Measurements from ENCODE around the gene NAB2. TPM values are rescaled to one million over a fixed set of nuclear protein-coding genes. Genes with fewer than 3 reads are reported as not detected.

NAB2 gene
- polyA plus RNA-seq, 1 of the 3 experiments (the other 2 are of a cell fraction), result 23.7 TPM

GRCh38 chr12:57090924-57091637, 2.2 kb downstream of the NAB2 start:
- Histone ChIP-seq H3K27me3 (ENCODE audit: insufficient read depth) (no peaks in the 10 kb centered on the region), H3F3A (replicated peaks; ENCODE audit: insufficient read depth) (peaks cover 21% of the 10 kb centered on the region), H3K4me1 (ENCODE audit: control insufficient read depth in 1 of 2, insufficient read depth in 2 of 2, low read depth in 1 of 2, low read length in 1 of 2) (peaks cover 13 to 20% of the 10 kb centered on the region in 2 experiments; a peak in 2 of 4 replicates), H4K20me1 (ENCODE audit: insufficient read depth) (peaks cover 35% of the 10 kb centered on the region), H2AFZ (ENCODE audit: low read depth) (no peak overlapping the region), H3K4me2 (peak overlapping the region; percentile 89), H3K36me3 (replicated peaks in 1 of 2; ENCODE audit: control insufficient read depth in 1 of 2, insufficient read depth in 2 of 2, low read length in 1 of 2) (peaks cover 28 to 46% of the 10 kb centered on the region in 2 experiments), H3K4me3 (ENCODE audit: low read depth in 2 of 2, low read length in 1 of 2) (peak overlapping the region; percentile 77 to 90; a peak in 3 of 4 replicates), H3K9me2 (no peaks in the 10 kb centered on the region), H3K9ac (peak overlapping the region; percentile 81; the same call in 1 of the 2 replicates), H3K27ac (ENCODE audit: low read depth in 2 of 2, low read length in 1 of 2) (no peak overlapping the region), H3K9me3 (no peaks in the 10 kb centered on the region), H3K79me2 (ENCODE audit: insufficient read depth) (peaks cover 39% of the 10 kb centered on the region)
- no peak for TF ChIP-seq SIN3A (IDR thresholded peaks at IDR 0.05; ENCODE audit: borderline replicate concordance, low read depth, low read length)
- no peak for TF ChIP-seq MEF2A (IDR thresholded peaks at IDR 0.05; ENCODE audit: borderline replicate concordance, low read depth)
- no peak for TF ChIP-seq PBX3 (IDR thresholded peaks at IDR 0.05)
- no peak for TF ChIP-seq FOXM1 (IDR thresholded peaks at IDR 0.05; ENCODE audit: low read depth)
- no peak for TF ChIP-seq POLR2AphosphoS5 (IDR thresholded peaks at IDR 0.05; ENCODE audit: low read depth, low read length)
- TF ChIP-seq JUND (IDR thresholded peaks at IDR 0.05), result no peak
- no peak for TF ChIP-seq USF2 (IDR thresholded peaks at IDR 0.05; ENCODE audit: borderline replicate concordance, low read depth, low read length)
- WGBS (ENCODE audit: low lambda C conversion rate), result 91% methylated on average over 6 of the region's 22 CpGs
- ChIA-PET CTCF (interaction anchor here (0.6 to 23.2 kb wide), 10 partner anchors 11 to 454 kb away, joined by 3 to 339 read pairs (median 4); partner anchors contain the start of genes NEMP1 and STAT6), POLR2A (no interaction called here)
- DNase-seq, result peak; percentile 15

GRCh38 chr12:57091638-57092528, 3.0 kb downstream of the NAB2 start:
- Histone ChIP-seq H3K27ac (ENCODE audit: low read depth in 2 of 2, low read length in 1 of 2) (no peak overlapping the region), H3K4me2 (peak overlapping the region; percentile 89; the same call in 1 of the 2 replicates), H3K36me3 (replicated peaks in 1 of 2; ENCODE audit: control insufficient read depth in 1 of 2, insufficient read depth in 2 of 2, low read length in 1 of 2) (peaks cover 28 to 46% of the 10 kb centered on the region in 2 experiments), H3K9ac (no peak overlapping the region), H3K9me3 (no peaks in the 10 kb centered on the region), H3K4me1 (ENCODE audit: control insufficient read depth in 1 of 2, insufficient read depth in 2 of 2, low read depth in 1 of 2, low read length in 1 of 2) (peaks cover 9 to 26% of the 10 kb centered on the region in 2 experiments; a peak in 2 of 4 replicates), H3K79me2 (ENCODE audit: insufficient read depth) (peaks cover 39% of the 10 kb centered on the region), H3F3A (replicated peaks; ENCODE audit: insufficient read depth) (peaks cover 16% of the 10 kb centered on the region), H3K4me3 (ENCODE audit: low read depth in 2 of 2, low read length in 1 of 2) (no peak overlapping the region), H2AFZ (ENCODE audit: low read depth) (no peak overlapping the region), H4K20me1 (ENCODE audit: insufficient read depth) (peaks cover 35% of the 10 kb centered on the region), H3K27me3 (ENCODE audit: insufficient read depth) (no peaks in the 10 kb centered on the region), H3K9me2 (no peaks in the 10 kb centered on the region)
- TF ChIP-seq CTCF (IDR thresholded peaks at IDR 0.05) (no peak), SIN3A (IDR thresholded peaks at IDR 0.05; ENCODE audit: borderline replicate concordance, low read depth, low read length) (no peak), POLR2AphosphoS5 (IDR thresholded peaks at IDR 0.05; ENCODE audit: low read depth, low read length) (no peak), NRF1 (IDR thresholded peaks at IDR 0.05; ENCODE audit: low read depth, low read length) (no peak), GATA2 (CRISPR knock-in tag; IDR thresholded peaks at IDR 0.05) (no peak), TEAD4 (IDR thresholded peaks at IDR 0.05; ENCODE audit: borderline replicate concordance, insufficient read depth) (no peak), IRF3 (IDR thresholded peaks at IDR 0.05; ENCODE audit: low read depth, low read length) (no peak), GABPA (IDR thresholded peaks at IDR 0.05; ENCODE audit: low read depth) (no peak), RAD21 (IDR thresholded peaks at IDR 0.05; ENCODE audit: low read length) (no peak), MAX (IDR thresholded peaks at IDR 0.05; ENCODE audit: low read depth) (no peak), FOXM1 (IDR thresholded peaks at IDR 0.05; ENCODE audit: low read depth) (no peak), PBX3 (IDR thresholded peaks at IDR 0.05) (no peak), EZH2phosphoT487 (IDR thresholded peaks at IDR 0.05; ENCODE audit: borderline replicate concordance, low read depth) (no peak)
- WGBS (ENCODE audit: low lambda C conversion rate), result 89% methylated on average over 24 of the region's 25 CpGs
- ChIA-PET POLR2A (no interaction called here), CTCF (interaction anchor here (0.7 to 23.2 kb wide), 16 partner anchors 10 to 147 kb away, joined by 3 to 339 read pairs (median 4); partner anchors contain the start of genes NEMP1 and STAT6)
- DNase-seq, result peak; percentile 7
